HepG2 (cell line): ENCODE data around the gene GPS1. TPM values are rescaled to one million over a fixed set of nuclear protein-coding genes. Genes with fewer than 3 reads are reported as not detected.

Experiments
- ELK4 ChIP-seq: sonication (generic); formaldehyde crosslinking; IDR thresholded peaks from 2 replicates; pipeline ENCODE4 v1.9.0; 2021; ENCODE audit warnings: missing genetic modification reagents, borderline replicate concordance
- FOXK1 ChIP-seq: sonication (generic); formaldehyde crosslinking; IDR thresholded peaks from 2 replicates; pipeline ENCODE4 v1.4.0; 2020; ENCODE audit warnings: low read depth, missing genetic modification reagents, borderline replicate concordance
- KLF12 ChIP-seq: sonication (generic); formaldehyde crosslinking; IDR thresholded peaks from 2 replicates; pipeline ENCODE4 v1.4.0; 2020; ENCODE audit warnings: missing genetic modification reagents, borderline replicate concordance
- STAG1 ChIP-seq: sonication (generic); formaldehyde crosslinking; IDR thresholded peaks from 2 replicates; pipeline ENCODE4 v1.4.0; 2020; ENCODE audit warnings: missing genetic modification reagents
- TRIM22 ChIP-seq: fragments of 450-650 bp; IDR thresholded peaks from 2 replicates; pipeline ENCODE4 v1.6.1; 2017
- ZNF407 ChIP-seq: sonication (generic); formaldehyde crosslinking; IDR thresholded peaks from one replicate; pipeline ENCODE4 v1.5.1; 2020; ENCODE audit warnings: mild to moderate bottlenecking, missing genetic modification reagents; ENCODE audit errors: not compliant biosample characterization
- ZNF503 ChIP-seq: sonication (generic); formaldehyde crosslinking; IDR thresholded peaks from 2 replicates; pipeline ENCODE4 v1.4.0; 2020; ENCODE audit warnings: missing genetic modification reagents
- ZNF530 ChIP-seq: sonication (generic); formaldehyde crosslinking; IDR thresholded peaks from 2 replicates; pipeline ENCODE4 v1.5.0; 2020; ENCODE audit warnings: low read depth, mild to moderate bottlenecking, missing genetic modification reagents
- polyA plus RNA-seq, 8 experiments: library from polyadenylated mRNA; depleted of rRNA in 3 of 8; stranded (reverse) in 7 of 8; unstranded in 1 of 8; fragments of >200 nt; fragmentation: Illumina TruSeq in 4 of 8; extraction: Trizol in 4 of 8; gene quantifications; 2 replicates each; pipeline versions ENCODE4 v1.2.1 to v1.2.3, GENCODE V29; 2011 to 2016; ENCODE audit warnings: low read depth in 4 of 8, missing spikeins in 1 of 8, mixed read lengths in 1 of 8; ENCODE audit not compliant: insufficient read depth in 1 of 8
- total RNA-seq, 5 experiments: library from RNA; depleted of rRNA; stranded (reverse); fragments of >200 nt; fragmentation: Illumina TruSeq; extraction: Trizol; gene quantifications; 2 replicates each; pipeline ENCODE4 v1.2.3, GENCODE V29; 2016; ENCODE audit warnings: low read depth in 1 of 5

Gene GPS1
- total and polyA plus RNA-seq, 2 of the 13 experiments (the other 11 are each of a cell fraction or from before 2014, with no cell fraction given) = 124 to 128 TPM

- TF ChIP-seq ZNF530 (CRISPR knock-in tag) (peak; percentile 58; the same call in 1 of the 2 replicates), ZNF407 (no peak), ELK4 (CRISPR knock-in tag) (no peak), KLF12 (no peak), STAG1 (CRISPR knock-in tag) (no peak), ZNF503 (CRISPR knock-in tag) (no peak), TRIM22 (no peak), FOXK1 (CRISPR knock-in tag) (no peak)
Observed at GRCh38 chr17:82095777-82096708, 44.3 kb downstream of the GPS1 start (continued).
